Hepatic stellate cell (primary cell): ENCODE results near the gene LRRC70.
"Not testable (repeated sequence)": the region's sequence is repeated elsewhere in the genome, so short reads cannot be mapped to it uniquely, and the experiment has no call there.

ENCODE experiments used
- DNase-seq: peaks from one replicate; pipeline ENCODE4 v3.0.0; 2011; ENCODE audit warnings: low spot score

Gene LRRC70

DNA sequence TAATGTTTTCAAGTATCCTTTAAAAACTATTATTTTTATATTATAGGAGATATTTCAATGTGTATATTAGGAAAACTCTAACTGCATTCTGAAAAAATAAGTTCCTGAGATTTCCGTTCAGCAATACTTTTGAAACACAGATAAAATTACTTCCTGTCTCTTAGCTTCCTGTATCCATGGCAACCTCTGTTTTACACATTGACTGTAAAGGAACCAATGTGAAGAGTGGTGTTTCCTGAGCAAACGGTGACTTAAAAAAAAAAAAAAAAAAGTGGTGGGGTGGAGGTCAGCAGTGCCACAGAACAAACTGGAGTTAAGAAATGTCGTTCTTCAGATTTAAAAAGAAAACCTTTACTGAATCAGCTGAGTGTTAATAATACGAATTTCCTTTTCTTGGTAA is at the start of gene LRRC70:
TSS of gene LRRC70 (plus strand) at position 280 of the 400 bp plus-strand sequence. CDS start 620 bp downstream, outside the sequence.
- peak; percentile 4 for DNase-seq

DNA sequence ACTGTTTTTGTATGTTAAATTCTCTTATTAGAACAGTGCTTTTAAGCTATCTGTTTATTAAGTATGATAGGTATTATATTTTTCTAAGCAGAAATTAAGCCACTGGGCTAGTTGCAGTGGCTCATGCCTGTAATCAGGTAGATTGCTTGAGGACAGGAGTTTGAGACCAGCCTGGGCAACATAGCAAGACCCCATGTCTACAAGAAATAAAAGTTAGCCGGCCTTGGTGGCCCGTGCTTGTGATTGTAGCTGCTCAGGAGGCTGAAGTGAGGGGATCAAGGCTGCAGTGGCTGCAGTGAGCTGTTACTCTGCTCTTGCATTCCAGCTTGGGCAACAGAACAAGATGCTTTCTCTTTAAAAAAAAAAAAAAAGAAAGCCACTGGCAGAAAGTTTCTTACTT is 45.0 kb upstream of the LRRC70 start:
- DNase-seq: no peak

- no peak for DNase-seq
These were observed 44.0 kb upstream of the LRRC70 start for GRCh38 chr5:62534461-62535236.

DNA sequence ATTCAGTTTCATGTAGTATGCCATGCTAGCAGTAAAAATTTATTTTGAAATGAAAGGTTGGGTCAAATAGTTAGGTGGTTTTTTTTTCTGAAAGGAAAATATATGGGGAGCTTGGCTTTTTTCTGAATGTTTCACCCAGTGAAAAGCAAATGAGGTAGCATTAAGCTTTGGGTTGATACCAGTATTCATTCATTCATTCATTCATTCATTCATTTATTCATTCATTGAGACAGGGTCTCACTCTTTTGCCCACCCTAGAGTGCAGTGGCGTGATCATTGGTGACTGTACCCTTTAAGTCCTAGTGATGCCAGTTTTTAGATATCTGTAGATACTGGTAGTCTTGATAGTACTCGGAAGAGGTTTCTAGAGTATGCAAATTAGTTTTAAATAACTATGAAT is 42.4 kb upstream of the LRRC70 start:
- no peak for DNase-seq

GRCh38 chr5:62536783-62537182 is 41.8 kb upstream of the LRRC70 start:
- no peak for DNase-seq

GRCh38 chr5:62538017-62538942 is 40.3 kb upstream of the LRRC70 start:
- DNase-seq: no peak

GRCh38 chr5:62542720-62543119 is 35.9 kb upstream of the LRRC70 start:
- no peak for DNase-seq

- no peak for DNase-seq
These were observed 30.5 kb upstream of the LRRC70 start for GRCh38 chr5:62547945-62548630.

GRCh38 chr5:62550103-62550502 is 28.5 kb upstream of the LRRC70 start:
- no peak for DNase-seq

- no peak for DNase-seq
These were observed 22.7 kb upstream of the LRRC70 start for GRCh38 chr5:62555930-62556329.

- no peak for DNase-seq
These were observed 19.7 kb upstream of the LRRC70 start for GRCh38 chr5:62558941-62559340.

GRCh38 chr5:62560786-62561185 is 17.8 kb upstream of the LRRC70 start:
- no peak for DNase-seq

DNA sequence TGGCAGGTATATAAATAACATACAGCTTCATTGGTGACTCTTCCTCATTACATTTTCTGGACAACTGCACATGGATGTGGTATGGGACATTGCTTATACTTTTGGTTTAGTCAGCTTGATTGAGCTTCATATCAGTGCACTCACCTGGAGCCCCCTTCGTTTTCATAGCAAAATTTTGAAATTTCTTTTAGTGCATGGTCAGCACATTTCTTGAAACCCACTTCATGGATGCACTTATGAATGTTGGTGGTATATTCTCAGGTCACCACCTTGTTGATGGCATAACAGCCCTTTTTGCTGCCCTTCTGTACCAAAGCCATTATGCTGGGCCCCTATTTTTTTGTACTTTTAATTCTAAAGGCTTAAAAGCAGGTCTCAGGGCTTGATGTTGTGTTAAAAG is 16.7 kb upstream of the LRRC70 start:
- DNase-seq: no peak

- DNase-seq: no peak
These were observed 15.8 kb upstream of the LRRC70 start for GRCh38 chr5:62562867-62563266.

GRCh38 chr5:62564101-62564500 is 14.5 kb upstream of the LRRC70 start:
- no peak for DNase-seq

- DNase-seq: not testable (repeated sequence)
These were observed 12.9 kb upstream of the LRRC70 start for GRCh38 chr5:62565740-62566139.

GRCh38 chr5:62568143-62568542 is 10.5 kb upstream of the LRRC70 start:
- no peak for DNase-seq

GRCh38 chr5:62568800-62569432 is 9.7 kb upstream of the LRRC70 start:
- no peak for DNase-seq

DNA sequence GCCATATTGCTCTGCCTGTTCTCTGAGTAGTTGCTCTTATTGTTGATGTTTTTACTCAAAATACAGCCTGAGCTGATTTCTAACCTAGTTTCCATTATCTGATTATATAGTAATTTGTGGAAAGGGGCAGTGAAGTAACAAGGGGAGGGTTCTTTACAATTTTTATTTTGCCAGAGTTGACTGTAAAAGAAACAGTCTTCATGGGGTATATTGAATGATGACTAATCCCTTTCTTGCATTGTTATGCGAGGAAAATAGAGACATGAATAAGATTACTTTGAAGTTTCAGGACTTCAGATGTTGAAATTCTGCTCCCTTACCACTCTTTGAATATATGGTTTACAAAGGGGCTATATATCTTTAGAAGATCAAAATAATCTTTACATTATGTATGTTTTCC is 9.1 kb upstream of the LRRC70 start:
- no peak for DNase-seq

DNA sequence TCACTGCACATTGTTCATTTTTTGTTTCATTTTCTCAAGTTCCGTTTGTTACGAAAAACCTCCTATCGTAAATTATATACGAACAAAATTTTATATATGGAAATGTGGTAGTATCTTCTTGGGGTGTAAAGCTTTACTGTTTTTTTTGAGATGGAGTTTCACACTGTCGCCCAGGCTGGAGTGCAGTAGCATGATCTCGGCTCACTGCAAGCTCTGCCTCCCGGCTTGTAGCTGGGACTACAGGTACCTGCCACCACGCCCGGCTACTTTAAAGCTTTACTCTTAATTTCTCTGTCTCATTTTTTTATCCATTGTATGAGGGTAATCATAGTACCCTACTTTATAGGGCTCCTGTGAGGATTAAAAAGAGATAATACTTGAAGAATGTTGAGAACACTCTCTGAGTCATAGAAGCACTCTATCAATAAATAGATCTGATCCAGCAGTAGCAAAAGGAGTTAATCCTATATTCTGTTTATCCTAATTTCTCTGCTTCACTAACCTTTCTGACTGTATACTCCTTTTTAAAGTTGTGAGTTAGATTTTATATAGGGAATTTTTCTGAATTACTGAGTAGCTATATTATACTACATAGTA is 5.6 kb upstream of the LRRC70 start:
- no peak for DNase-seq

GRCh38 chr5:62574599-62574998 is 4.0 kb upstream of the LRRC70 start:
- DNase-seq: no peak

DNA sequence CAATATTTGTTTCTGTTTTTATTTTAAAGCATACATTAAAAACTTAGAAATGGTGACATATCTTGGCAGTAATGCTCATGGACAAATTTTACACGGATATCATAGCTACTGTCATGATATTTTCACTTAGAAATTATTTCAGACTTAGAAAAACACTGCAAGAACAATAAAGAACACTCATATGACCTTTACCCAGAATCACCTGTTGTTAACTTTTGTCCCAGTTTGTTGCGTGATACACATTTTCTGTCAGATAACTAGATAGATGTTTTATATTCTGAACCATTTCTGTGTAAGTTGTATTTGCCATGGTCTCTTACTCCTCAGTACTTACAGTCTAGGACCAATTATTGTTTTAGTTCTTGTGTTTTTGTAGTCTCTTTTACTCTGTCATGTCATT is 3.6 kb upstream of the LRRC70 start:
- DNase-seq: no peak
